GM21786 (cell line): ENCODE measurements around the gene TP53BP2.

Experiments used
- ATAC-seq: cut with Tn5 transposase; IDR thresholded peaks from one replicate; pipeline ENCODE4 v1.9.1; 2021; ENCODE audit not compliant: unreplicated experiment

Gene TP53BP2

DNA sequence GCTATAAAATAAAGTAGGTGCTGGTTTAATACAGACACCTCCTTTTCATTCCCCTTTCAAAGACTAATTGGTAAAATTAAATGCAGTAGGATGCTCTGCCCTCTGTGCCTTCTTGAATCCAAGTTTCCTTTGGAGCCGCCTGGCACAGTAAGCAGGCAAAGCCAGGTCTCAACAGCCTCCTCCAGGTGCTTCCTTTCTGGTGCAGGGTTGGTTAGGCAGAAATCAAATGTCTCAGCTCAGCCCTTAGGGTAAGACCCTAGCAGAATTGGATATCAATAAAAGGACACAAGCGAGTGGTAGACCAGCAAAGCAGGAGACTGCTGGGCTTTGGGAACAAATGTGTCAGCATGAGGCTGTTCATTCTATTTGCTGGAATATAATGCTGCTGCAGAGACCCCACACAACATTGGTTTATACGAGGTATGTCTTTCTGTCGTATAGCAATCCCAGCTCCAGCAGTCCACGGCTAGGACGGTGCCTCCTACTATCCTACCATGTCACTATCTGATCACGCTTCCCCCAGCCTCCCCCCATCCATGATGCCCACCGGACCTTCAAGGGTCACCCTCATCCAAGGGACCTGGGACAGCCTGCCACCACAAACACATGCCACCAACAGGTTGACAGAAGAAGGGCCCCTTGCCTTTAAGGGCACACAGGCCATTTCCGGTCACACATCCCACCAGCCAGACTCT, 75.0 kb downstream of the TP53BP2 start:
- no peak for ATAC-seq

DNA sequence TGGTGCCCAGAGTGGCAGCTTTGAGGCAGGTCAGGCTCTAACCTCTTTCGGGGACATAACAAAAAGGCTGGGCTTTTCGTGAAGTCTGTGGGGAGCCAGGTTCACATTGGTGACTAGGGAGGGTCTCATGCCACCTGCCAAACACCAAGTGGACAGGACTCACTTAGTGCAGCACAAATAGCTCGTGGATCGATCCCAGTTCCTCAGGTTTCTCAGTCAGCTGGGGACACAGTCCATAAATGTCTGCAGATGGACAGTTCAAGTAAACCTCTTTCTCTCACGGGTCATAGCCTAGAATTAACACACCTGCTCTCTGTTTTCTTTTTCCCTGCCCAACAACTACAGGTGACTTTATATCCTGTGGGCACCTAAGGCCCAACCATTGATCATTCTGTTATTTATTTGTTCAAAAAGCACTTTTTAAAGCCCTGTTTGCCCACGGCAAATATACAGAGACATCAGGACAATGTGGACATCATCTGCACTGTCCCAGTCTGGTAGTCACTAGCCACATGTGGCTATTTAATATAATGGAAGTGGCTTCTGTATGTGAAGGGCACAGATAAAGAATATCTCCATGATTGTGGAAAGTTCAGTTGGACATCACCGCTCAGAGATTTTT, 79.9 kb downstream of the TP53BP2 start:
- no peak for ATAC-seq

DNA sequence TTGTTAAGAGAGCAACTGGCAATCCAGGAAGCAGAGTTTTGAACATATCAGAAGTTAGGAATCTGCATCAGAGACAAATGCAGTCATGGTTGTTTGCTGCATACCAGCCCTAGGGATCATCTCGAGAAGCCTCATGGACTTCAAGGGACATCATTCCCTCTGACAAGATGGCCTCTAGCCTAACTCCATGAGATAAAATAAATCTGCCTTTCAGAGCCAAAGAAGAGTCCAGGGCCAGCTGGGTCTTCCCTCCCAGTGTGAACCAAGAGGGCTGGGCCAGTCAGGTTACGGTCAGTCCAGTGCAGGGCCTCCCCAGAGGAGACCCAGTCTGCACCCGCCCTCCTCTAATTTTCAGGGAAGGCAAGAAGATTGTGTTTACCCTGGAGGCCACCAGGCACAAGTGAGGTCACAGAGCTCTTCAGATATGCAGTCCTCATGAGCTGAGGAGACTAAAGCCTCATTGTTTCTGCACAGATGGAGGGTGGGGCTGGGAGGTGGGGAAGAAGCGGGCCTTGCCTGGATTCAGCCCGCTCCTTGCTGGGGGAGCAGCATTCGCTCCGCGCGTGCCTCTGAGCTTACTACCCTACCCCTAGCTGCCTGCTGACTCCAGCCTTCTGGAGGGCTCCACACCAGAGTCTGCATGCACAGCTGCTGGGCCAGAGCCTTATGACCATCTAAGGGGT, 80.6 kb downstream of the TP53BP2 start:
- no peak for ATAC-seq

DNA sequence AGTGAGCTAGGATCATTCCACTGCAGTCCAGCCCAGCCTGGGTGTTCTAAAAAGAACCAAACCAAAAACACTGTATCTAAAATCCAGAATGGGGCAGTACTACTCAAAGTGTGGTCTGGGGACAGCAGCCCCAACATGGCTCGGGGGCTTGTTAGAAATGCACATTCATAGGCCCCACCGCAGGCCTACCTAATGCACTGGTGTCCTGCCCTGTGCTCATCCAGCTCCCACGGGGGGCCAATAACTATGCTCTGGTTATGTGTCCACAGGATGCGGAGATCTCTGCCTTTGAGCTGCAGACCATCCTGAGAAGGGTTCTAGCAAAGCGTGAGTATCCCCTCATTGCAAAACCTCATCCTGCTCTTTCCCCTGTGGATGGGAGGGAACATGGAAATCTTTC, 81.9 kb downstream of the TP53BP2 start:
- no peak for ATAC-seq

DNA sequence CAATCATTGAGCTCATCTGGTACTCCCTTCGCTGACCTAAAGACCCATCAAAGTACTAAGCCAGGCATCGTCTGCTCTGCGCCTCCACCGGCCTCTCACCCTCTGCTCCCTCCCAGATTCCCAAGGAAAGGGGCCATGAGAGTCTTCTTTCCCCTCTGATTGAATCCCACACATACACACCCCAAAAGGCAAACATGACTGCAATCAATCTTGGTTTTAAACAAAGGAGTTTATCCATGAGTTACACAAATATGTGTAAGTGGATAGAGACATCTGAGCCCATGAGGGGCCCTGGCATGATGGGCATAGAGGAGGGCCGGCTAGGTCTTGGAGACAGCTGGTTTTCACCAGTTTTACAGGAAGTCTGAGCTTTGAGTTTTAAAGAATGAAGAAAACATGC, 82.5 kb downstream of the TP53BP2 start:
- no peak for ATAC-seq

DNA sequence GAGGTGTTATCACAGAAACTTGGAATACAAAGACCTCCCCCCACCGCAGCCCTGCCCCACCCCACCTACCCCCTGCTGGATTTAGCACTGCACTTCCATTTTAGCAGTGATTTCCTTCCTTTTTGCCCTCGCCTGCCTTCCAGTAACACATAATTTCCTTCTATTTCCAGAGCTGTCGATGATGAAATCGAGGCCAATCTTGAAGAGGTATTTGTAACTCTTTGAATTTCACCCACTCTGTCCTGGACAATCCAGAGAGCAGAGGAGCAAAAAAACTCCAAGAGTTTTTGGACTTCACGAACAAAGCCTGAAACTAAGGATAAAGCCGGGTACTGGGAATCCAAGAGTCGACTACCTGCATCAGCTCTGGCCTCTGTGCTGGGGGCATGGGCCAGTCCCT, 84.3 kb downstream of the TP53BP2 start:
- no peak for ATAC-seq

DNA sequence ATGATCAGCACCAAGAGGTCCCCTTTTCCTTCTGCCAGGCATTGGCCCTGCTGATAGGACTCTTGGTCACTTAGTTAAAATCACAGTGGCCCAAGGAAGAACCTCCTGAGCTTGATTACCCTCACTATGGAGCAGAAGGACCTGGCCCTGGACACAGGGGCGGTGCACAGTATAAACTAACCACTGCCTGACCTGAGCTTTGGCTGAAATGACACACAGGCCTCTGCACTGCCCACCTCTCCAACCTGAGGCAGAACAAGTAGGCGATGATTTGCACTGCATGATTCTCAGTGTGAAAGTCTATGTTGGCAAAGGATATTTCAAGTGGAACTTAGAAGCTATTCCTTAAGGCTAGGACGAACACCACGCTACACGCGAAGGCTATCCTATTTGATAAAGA, 84.9 kb downstream of the TP53BP2 start:
- no peak for ATAC-seq

DNA sequence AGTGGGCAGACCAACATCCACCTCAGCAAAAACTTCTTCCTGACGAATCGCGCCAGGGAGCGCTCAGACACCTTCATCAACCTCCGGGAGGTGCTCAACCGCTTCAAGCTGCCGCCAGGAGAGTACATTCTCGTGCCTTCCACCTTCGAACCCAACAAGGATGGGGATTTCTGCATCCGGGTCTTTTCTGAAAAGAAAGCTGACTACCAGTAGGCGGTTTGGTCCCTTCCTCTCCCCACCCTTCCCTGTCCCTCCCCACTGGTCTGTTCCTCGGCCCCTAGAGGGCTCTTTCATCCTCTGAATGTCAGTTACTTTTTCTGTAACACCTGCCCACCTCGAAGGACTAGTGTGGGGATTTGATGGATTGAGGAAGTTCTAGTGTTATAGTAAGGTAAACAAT, 86.5 kb downstream of the TP53BP2 start:
- no peak for ATAC-seq

DNA sequence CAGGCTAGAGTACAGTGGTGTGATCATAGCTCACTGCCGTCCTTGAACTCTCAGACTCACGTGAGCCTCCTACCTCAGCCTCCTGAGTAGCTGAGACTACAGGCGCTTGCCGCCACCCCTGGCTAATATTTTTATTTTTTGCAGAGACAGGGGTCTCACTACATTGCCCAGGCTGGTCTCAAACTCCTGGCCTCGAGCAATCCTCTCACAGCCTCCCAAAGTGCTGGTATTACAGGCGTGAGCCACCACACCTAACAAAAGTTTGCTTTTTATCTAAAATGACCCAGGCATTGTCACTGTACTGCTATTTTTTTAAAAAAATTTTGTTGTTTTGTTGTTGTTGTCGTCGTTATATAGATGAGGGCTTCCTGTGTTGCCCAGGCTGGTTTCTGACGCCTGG, 87.0 kb downstream of the TP53BP2 start:
- ATAC-seq, result no peak

DNA sequence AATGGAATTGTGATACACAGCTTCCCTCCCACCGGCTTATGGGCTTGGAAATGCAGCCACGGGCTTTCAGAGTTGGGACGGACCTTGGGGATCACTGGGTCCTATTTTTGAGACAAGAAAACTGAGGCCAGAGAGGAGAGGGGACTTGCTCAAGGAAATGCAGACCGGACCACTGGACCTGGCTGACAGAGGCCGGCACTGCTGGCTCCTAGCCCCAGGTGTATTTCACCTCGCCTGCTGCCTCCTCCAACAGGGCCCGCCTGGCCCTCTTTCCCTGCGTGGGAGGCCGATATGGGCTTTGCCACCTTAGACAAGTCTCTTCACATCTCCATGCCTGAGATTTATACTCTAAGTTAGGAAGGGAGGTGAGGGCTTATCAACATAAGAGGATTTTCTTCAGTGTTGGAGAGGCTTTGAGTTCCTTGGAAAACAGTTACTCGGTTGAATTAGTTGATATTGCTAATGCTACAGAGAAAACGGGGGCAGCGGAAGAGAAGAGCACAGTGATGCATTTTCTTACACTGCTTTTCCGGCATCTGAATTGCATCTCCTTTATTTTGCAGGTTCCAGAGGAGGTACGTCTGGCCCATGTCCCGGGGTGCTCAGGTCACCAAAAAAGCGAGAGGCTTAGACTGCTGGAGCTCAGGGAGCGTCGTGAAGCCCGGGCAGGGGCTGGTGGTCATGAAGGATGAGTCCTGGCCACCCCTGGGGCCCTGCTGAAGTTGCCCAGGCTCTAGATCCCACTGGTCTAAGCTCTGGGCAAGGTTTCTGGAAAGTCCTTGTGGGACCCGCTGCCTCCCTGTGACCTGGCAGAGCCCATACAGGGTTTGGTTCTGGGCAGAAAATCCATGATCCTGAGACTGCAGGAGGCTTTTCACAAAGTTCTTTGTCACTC, 88.7 kb downstream of the TP53BP2 start:
- ATAC-seq, result no peak

DNA sequence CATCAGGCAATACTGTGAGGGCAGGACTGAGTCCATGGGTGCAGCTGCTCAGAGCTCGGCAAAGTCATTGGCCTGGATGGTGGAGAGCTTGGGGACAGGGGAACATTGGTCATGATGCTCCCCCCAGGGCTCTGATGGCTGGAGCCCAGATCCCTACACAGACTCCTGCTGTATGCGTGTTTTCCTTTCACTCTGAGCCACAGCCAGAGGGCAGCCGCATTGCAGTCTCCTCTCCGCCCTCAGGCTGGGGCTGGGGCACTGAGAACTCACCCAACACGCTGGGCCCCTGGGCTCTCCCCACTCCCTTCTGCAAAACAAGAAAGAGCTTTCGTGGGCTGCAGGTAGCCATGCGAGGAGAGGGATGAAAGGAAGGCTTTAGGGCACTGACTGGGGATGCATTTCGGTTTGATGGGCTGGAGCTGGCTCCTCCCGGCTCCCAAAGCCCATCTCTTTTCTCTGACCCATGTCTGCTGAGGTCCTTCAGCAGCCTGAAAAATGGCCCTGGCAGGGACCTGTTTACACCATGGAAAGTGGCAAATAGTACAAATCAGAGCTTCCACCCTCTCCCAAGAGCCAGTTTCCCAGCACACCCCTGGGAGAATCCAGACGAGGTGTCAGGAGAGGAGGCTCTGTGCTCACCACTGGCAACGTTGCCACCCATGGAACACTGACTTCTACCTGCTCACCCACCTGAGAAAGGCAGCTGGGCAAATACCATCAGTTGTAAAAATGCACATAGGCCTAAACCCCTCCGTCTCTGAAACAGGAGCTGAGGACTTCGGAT, 89.6 kb downstream of the TP53BP2 start:
- ATAC-seq, result no peak

DNA sequence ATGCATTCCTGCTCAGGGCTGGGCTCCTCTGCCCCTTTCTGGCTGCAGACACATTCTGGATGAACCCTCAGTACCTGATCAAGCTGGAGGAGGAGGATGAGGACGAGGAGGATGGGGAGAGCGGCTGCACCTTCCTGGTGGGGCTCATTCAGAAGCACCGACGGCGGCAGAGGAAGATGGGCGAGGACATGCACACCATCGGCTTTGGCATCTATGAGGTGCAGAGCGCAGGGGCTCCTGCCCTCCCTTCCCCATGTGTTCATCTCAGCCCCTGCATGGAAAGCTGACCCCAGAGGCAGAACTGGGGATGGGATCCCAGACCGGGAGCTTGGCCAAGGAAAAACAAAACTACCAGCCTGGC, 90.3 kb downstream of the TP53BP2 start:
- no peak for ATAC-seq

DNA sequence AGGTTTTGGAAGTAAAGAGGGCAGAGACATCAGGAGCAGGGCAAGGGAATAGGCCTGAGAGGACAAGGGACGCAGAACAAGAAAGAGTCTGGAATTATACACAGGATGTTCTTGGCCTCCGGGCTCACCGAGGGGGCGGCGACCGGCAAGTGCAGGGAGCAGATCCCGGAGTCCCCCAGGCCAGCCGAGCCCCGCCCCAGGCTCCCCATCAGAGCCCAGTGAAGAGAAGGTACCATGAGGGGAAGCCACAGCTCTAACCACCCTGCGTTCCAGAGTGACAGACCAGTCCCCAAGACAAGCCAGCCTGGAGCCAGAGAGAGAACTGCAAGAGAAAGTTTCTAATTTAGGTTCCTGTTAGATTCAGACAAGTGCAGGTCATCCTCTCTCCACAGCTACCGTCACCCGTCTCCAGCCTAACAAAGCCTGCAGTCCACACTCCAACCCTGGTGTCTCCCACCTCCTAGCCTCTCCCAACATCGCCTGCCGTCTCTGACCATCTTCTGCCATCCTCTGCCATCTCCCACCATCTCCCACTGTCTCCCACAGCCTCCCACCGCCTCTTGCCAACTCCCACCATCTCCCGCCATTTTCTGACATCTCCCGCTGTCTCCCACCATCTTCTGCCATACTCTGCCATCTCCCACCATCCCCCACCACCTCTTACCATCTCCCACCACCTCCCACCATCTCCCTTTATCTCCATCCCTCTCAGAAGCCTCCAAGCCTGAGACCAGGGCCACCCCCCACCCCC, 90.9 kb downstream of the TP53BP2 start:
- ATAC-seq, result no peak

DNA sequence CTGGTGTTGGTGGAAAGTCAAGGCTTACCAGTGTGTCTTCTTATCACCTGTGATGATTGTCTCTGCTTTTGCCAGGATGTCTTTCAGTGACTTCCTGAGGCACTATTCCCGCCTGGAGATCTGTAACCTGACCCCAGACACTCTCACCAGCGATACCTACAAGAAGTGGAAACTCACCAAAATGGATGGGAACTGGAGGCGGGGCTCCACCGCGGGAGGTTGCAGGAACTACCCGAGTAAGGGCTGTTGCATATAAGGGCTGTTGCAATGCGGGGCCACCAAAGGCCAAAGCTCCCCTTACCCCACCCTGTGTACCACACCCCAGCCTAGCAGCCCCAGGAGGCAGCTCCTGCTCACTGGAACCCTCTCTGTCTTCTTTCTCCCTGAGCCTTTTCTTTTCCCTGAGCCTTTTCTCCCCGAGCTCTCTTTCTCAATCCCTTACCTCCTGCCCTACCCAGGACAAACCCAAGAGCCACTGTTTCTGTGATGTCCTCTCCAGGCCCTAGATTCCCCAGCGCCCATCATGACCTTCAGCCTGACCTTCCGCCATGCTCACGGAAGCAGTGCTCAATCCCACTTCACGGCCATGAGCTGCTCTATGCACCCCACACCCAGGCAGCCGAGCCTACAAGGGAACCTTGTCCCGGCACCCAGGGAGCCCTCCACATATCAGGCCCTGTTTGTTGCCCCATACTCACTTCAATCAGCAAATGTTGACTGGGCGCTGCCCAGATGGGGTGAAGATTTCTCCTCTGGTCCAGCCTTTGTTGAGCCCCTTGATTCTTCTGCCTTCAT, 92.8 kb downstream of the TP53BP2 start:
- ATAC-seq, result no peak

DNA sequence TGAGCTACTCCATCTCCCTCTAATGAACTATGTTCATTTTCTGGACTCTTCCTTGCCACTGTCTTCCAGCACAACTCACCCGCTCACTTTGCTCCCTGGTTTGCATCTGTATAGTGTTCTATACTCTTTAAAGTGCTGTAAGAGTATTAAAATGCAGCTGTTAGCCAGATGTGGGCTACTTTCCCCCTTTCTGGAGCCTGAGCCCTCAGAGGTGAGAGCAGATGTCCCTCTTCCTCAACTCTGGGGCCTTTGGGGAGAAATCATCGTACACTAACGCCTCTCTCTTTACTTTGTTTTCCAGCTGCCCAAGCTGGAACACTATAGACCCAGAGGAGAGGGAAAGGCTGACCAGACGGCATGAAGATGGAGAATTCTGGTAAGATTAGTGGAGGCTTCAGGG, 94.1 kb downstream of the TP53BP2 start:
- ATAC-seq, result no peak

DNA sequence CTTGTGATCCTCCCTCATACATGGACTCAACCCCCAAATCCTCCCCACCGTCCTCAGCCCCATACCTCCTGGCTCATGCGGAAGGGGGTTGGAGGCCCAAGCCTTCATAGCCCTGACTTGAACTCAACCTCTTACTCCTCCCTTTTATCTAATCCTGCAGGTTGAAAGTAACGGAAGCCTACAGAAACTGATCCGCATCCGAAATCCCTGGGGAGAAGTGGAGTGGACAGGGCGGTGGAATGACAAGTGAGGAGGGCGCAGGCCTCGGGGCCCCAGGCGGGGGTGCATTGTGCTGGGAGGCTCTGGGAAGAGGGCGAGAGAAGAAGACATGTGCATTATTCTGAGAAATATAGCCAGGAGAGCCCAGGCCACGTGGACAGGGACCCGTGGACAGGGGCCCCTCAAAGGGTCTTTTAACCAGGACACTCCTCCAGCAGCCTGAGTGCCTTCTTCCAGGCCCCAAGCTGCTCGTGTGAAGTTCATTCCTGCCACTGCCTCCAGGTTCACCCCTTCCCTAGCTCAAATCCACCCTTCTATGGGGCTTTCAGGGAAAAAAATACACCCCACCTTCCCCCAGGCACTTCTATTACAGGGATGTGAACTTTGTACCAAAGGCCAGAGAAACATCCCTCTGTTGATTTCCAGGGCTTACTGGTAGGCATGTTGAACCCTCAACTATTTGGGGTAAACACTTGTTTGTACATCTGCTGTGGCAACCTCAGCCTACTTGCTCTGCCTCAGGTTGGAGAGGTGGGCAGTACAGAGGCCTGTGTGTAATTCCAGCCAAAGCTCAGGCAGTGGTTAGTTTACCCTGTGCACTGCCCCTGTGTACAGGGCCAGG, 94.8 kb downstream of the TP53BP2 start:
- no peak for ATAC-seq

DNA sequence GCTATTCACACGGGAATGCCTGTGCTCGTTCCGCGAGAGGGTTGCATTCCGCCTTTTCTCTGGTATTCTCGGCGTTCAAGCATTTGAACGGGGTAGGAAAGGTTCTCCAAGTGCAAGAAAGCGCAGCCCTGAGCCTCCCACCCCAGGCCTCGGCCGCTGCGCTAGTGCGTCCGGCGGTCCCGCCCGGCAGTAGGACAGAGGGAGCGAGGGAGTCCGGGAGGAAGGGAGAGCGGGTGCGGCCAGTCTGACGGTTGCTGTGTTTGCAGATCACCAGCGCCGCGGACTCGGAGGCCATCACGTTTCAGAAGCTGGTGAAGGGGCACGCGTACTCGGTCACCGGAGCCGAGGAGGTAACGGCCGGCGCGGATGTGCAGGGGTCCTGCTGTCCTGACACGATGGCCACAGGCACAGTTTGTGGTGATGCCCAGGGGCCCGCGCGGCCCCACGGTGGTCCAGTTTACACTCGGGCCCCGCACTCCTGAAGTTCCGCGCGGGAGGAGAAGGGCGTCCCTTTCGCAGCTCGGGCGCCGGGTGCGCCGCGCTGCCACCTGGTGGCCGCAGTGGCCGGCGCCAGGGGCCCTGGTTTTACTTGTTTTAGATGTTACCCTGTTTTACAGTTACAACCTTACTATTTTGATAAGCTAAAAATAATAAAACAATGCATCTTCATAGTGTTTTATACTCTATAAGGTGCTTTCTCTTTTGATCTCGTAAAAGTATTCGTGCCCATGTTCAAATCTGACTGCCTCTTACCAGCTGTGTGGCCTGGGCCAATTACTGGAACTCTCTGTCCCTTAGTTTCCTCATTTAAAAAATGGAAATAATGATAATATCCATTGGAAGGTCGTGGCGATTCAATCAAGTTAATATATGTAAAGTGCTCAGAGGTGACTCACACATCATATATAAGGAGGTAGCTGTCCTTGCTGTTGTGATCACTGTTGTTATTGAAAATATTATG, 96.7 kb downstream of the TP53BP2 start:
- ATAC-seq, result peak; percentile 73
